WTC11 (cell line): Measurements from ENCODE around the gene NCKAP5L. TPM values are rescaled to one million over a fixed set of nuclear protein-coding genes. Genes with fewer than 3 reads are reported as not detected.

Experiments used
- ATAC-seq: fragments of 200-7000 bp; cut with Tn5 transposase; 2 replicates; pipeline ENCODE4 v1.10.0; 2021; ENCODE audit warnings: mild to moderate bottlenecking, moderate library complexity
- CTCF ChIA-PET: fragments of 300-600 bp; sonication (Branson Sonifier 250); formaldehyde crosslinking; loops from one replicate; lab custom pipeline; 2021; ENCODE audit warnings: antibody characterized with exemption; lab: Charles Lee
- POLR2A ChIA-PET: fragments of 350-600 bp; sonication (Branson Sonifier 250); formaldehyde crosslinking; loops from one replicate; lab custom pipeline; 2021; ENCODE audit warnings: antibody characterized with exemption; lab: Charles Lee
- DNase-seq: peaks from one replicate; pipeline ENCODE4 v3.0.0; 2021; ENCODE audit warnings: low spot score
- H3K27ac Mint-ChIP-seq: 2 replicates; pipeline ENCODE4 v1.8.0; 2021; ENCODE audit warnings: mixed read lengths
- H3K27me3 Mint-ChIP-seq: 2 replicates; pipeline ENCODE4 v1.8.0; 2021; ENCODE audit warnings: low read depth, mild to moderate bottlenecking, moderate library complexity, mixed read lengths
- H3K36me3 Mint-ChIP-seq: 2 replicates; pipeline ENCODE4 v1.8.0; 2021; ENCODE audit warnings: mixed read lengths
- H3K4me1 Mint-ChIP-seq: 2 replicates; pipeline ENCODE4 v1.8.0; 2022; ENCODE audit warnings: mixed read lengths
- H3K4me3 Mint-ChIP-seq: 2 replicates; pipeline ENCODE4 v1.8.0; 2021; ENCODE audit warnings: mild to moderate bottlenecking, moderate library complexity, mixed read lengths
- H3K9me3 Mint-ChIP-seq: 2 replicates; pipeline ENCODE4 v1.8.0; 2021; ENCODE audit warnings: mixed read lengths
- E2F1 ChIP-seq: sonication (generic); formaldehyde crosslinking; IDR thresholded peaks from 2 replicates; pipeline ENCODE4 v1.8.0; 2022; ENCODE audit warnings: mild to moderate bottlenecking, missing genetic modification reagents
- GABPB1 ChIP-seq: sonication (generic); formaldehyde crosslinking; IDR thresholded peaks from 2 replicates; pipeline ENCODE4 v1.8.1; 2023; ENCODE audit warnings: mild to moderate bottlenecking, missing genetic modification reagents
- JUN ChIP-seq: sonication (generic); formaldehyde crosslinking; IDR thresholded peaks from 2 replicates; pipeline ENCODE4 v1.8.0; 2023; ENCODE audit warnings: mild to moderate bottlenecking, missing genetic modification reagents
- SP1 ChIP-seq: sonication (generic); formaldehyde crosslinking; conservative IDR thresholded peaks from 2 replicates; pipeline ENCODE4 v1.8.1; 2022; ENCODE audit warnings: missing genetic modification reagents
- TEAD4 ChIP-seq: sonication (generic); formaldehyde crosslinking; IDR thresholded peaks from 2 replicates; pipeline ENCODE4 v1.8.0; 2022; ENCODE audit warnings: mild to moderate bottlenecking, missing genetic modification reagents
- ZNF232 ChIP-seq: sonication (generic); formaldehyde crosslinking; IDR thresholded peaks from 2 replicates; pipeline ENCODE4 v1.8.0; 2022; ENCODE audit warnings: mild to moderate bottlenecking, missing genetic modification reagents
- total RNA-seq: library from RNA; stranded (reverse); gene quantifications from 3 replicates; pipeline ENCODE4 v1.2.3, GENCODE V29; 2021
- TF ChIP-seq, protein P1 (sequence below): sonication (generic); formaldehyde crosslinking; IDR thresholded peaks from 2 replicates; pipeline ENCODE4 v1.8.1; 2023; ENCODE audit warnings: mild to moderate bottlenecking, moderate library complexity, missing genetic modification reagents
- TF ChIP-seq, protein P2 (sequence below): sonication (generic); formaldehyde crosslinking; IDR thresholded peaks from 2 replicates; pipeline ENCODE4 v1.8.1; 2022; ENCODE audit warnings: mild to moderate bottlenecking, missing genetic modification reagents, moderate library complexity, borderline replicate concordance

NCKAP5L gene
- total RNA-seq, 1 experiment from 2014 or later: 27.8 TPM

GRCh38 chr12:49741882-49742620, 86.2 kb downstream of the NCKAP5L start:
- DNase-seq: peak; percentile 75
- POLR2A ChIA-PET: interaction anchor here (0.5 to 1.4 kb wide), 16 partner anchors 21 to 1271 kb away, joined by 3 to 9 read pairs (median 4); partner anchors contain the start of genes NCKAP5L and PRPF40B
- H3K4me1 Mint-ChIP-seq: peaks cover 21% of the 10 kb centered on the region
- H3K9me3 Mint-ChIP-seq: no peaks in the 10 kb centered on the region
- H3K27me3 Mint-ChIP-seq: no peaks in the 10 kb centered on the region
- 0 out of 2 replicates have a peak, but pooled peaks have one; percentile 13 for TF ChIP-seq E2F1 (CRISPR knock-in tag)
- TF ChIP-seq, protein P1, sequence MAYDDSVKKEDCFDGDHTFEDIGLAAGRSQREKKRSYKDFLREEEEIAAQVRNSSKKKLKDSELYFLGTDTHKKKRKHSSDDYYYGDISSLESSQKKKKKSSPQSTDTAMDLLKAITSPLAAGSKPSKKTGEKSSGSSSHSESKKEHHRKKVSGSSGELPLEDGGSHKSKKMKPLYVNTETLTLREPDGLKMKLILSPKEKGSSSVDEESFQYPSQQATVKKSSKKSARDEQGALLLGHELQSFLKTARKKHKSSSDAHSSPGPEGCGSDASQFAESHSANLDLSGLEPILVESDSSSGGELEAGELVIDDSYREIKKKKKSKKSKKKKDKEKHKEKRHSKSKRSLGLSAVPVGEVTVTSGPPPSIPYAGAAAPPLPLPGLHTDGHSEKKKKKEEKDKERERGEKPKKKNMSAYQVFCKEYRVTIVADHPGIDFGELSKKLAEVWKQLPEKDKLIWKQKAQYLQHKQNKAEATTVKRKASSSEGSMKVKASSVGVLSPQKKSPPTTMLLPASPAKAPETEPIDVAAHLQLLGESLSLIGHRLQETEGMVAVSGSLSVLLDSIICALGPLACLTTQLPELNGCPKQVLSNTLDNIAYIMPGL: peak; percentile 15; the same call in 1 of the 2 replicates
- TF ChIP-seq SP1 (CRISPR knock-in tag): no peak
- TF ChIP-seq ZNF232 (CRISPR knock-in tag): no peak
- no peak for TF ChIP-seq JUN
- no peak for TF ChIP-seq TEAD4 (CRISPR knock-in tag)
- TF ChIP-seq, protein P2, sequence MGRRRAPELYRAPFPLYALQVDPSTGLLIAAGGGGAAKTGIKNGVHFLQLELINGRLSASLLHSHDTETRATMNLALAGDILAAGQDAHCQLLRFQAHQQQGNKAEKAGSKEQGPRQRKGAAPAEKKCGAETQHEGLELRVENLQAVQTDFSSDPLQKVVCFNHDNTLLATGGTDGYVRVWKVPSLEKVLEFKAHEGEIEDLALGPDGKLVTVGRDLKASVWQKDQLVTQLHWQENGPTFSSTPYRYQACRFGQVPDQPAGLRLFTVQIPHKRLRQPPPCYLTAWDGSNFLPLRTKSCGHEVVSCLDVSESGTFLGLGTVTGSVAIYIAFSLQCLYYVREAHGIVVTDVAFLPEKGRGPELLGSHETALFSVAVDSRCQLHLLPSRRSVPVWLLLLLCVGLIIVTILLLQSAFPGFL (CRISPR knock-in tag): no peak
- peak; percentile 35; the same call in 1 of the 2 replicates for TF ChIP-seq GABPB1 (CRISPR knock-in tag)
- TF ChIP-seq, all 79 proteins: peak for 3
- Mint-ChIP-seq H3K4me3 (peak overlapping the region; percentile 92), H3K27ac (peak overlapping the region; percentile 98), H3K36me3 (no peaks in the 10 kb centered on the region)
- peak; percentile 27 for ATAC-seq
- CTCF ChIA-PET: interaction anchor here (0.5 to 3.1 kb wide), 89 partner anchors 8 to 1595 kb away, joined by 3 to 39 read pairs (median 5); partner anchors contain the start of genes BCDIN3D, FMNL3, GPD1 and NCKAP5L

Other genes with a start within 250 kb of the NCKAP5L start
- 0.16 to 0.39 TPM (median 0.21 TPM) in 3 replicates for gene FAM186B, start 222.8 kb downstream of the NCKAP5L start, total RNA-seq
- gene PRPF40B, start 204.9 kb downstream of the NCKAP5L start, total RNA-seq: 38.0 to 46.0 TPM (median 40.5 TPM) in 3 replicates
- 15.2 to 19.3 TPM (median 15.6 TPM) in 3 replicates for gene FMNL3, start 121.0 kb downstream of the NCKAP5L start, total RNA-seq
- 402 to 417 TPM (median 412 TPM) in 3 replicates for gene TMBIM6, start 86.9 kb downstream of the NCKAP5L start, total RNA-seq
- 1.6 to 3.2 TPM (median 2.4 TPM) in 3 replicates for gene BCDIN3D, start 14.7 kb upstream of the NCKAP5L start, total RNA-seq
- 0.18 to 0.30 TPM (median 0.22 TPM) in 3 replicates for gene FAIM2, start 75.5 kb upstream of the NCKAP5L start, total RNA-seq
- gene AQP2, start 122.3 kb upstream of the NCKAP5L start, total RNA-seq: not detected in 3 replicates
- 2.7 to 2.9 TPM (median 2.8 TPM) in 3 replicates for gene AQP5, start 133.5 kb upstream of the NCKAP5L start, total RNA-seq
- 0.09 to 0.21 TPM (median 0.18 TPM) in 3 replicates for gene AQP6, start 144.5 kb upstream of the NCKAP5L start, total RNA-seq
- gene RACGAP1, start 197.1 kb upstream of the NCKAP5L start, total RNA-seq: 76.6 to 87.7 TPM (median 77.3 TPM) in 3 replicates
- gene ASIC1, start 229.2 kb upstream of the NCKAP5L start, total RNA-seq: 3.9 to 4.9 TPM (median 4.5 TPM) in 3 replicates